ENCODE measurements around the gene PAM16. TPM values are rescaled to one million over a fixed set of nuclear protein-coding genes. Genes with fewer than 3 reads are reported as not detected.

The PAM16 gene
- total RNA-seq, 6 donors from 2014 or later, result 45.5 to 71.8 (median 62.6) TPM

DNA sequence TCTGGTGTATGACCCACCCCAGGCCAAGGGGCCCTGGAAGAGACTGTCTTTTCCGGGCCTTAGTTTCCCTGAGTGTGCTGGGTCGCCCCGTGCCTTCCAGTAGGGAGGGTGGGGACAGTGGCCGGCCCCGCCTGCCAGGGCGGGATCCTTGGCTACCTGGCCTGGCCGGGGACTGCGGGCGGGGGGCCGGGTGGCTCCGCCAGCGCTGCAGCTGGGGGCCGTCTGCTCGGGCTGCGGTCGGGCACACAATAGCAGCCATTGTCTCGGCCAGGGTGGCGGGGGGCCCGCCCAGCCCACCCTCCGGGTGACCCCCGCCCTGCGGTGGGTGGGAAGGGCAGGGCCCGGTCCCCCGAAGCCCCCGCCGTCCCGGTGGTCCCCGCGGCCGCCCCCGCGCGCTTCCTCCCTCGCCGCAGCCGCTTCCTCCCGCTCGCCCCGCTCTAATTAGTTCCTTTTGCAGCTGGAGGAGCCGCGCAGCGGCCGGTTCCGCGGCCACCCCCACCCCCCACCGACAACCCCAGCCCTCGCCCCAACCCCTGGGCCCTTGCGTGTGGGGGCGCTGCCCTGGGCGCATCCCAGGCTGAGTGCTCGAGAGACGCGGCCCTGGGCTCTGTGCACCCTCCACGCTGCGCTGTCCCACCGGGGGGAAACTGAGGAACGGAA is 23.6 kb downstream of the PAM16 start:
- H3K9me3 ChIP-seq, result no peaks in the 10 kb centered on the region
- no peak for TF ChIP-seq EP300 (IDR thresholded peaks at IDR 0.05)
- TF ChIP-seq POLR2A (IDR thresholded peaks at IDR 0.05), result no peak
- no peak for TF ChIP-seq POLR2AphosphoS5 (IDR thresholded peaks at IDR 0.05)
- no peak for TF ChIP-seq CTCF (IDR thresholded peaks at IDR 0.05)
- 7% methylated on average over 13 of the region's 57 CpGs; no CpG with 5 or more reads in 1 of the 2 donors for WGBS, 2 donors
- peak overlapping the region in 3 of 4 donors; percentile 40 to 46 (median 46) for H3K4me3 ChIP-seq
- DNase-seq (peak in 1 of 2 donors; percentile 87), ATAC-seq (ENCODE audit: low FRiP score in 2 of 2) (peak in 1 of 2 donors; percentile 1)
- H3K27ac ChIP-seq, result peak overlapping the region; percentile 75 to 96 (median 90)
- H3K27me3 ChIP-seq, result no peaks in the 10 kb centered on the region
- peaks cover 0 to 5% (median 4%) of the 10 kb centered on the region in 4 donors for H3K36me3 ChIP-seq
- peaks cover 79 to 83% (median 81%) of the 10 kb centered on the region in 4 donors for H3K4me1 ChIP-seq

DNA sequence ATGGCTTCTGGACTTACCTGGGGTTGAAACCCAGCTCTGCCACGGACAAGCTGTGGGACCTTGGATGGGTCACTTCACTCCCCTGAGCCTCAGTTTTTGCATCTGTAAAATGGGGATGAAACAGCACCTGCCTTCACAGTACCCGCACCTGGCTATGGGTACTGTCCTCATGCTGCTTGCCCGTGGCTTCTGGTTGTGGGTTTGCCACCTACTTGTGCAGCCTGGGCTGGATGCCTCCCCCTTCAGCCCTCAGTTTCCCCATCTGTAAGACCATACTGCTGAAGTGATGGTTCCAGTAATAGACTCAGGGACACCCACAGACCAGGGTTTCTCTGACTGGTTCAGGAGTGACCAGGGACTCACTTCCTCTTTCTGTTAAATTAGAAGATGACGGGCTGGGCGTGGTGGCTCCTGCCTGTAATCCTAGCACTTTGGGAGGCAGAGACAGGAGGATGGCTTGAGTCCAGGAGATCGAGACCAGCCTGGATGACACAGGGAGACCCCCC is 25.8 kb downstream of the PAM16 start:
- Histone ChIP-seq H3K27me3 (no peaks in the 10 kb centered on the region), H3K4me3 (no peak overlapping the region), H3K9me3 (no peaks in the 10 kb centered on the region), H3K36me3 (no peaks in the 10 kb centered on the region), H3K27ac (peak overlapping the region; percentile 80 to 96 (median 92)), H3K4me1 (peaks cover 86 to 98% (median 93%) of the 10 kb centered on the region in 4 donors)
- no peak for TF ChIP-seq POLR2AphosphoS5 (IDR thresholded peaks at IDR 0.05)
- no peak for TF ChIP-seq EP300 (IDR thresholded peaks at IDR 0.05)
- TF ChIP-seq POLR2A (IDR thresholded peaks at IDR 0.05), result no peak
- no peak for TF ChIP-seq CTCF (IDR thresholded peaks at IDR 0.05)
- ATAC-seq (ENCODE audit: low FRiP score in 2 of 2) (no peak), DNase-seq (no peak)
- 47 to 71% methylated on average over 3 to 6 of the region's 6 CpGs for WGBS, 2 donors

DNA sequence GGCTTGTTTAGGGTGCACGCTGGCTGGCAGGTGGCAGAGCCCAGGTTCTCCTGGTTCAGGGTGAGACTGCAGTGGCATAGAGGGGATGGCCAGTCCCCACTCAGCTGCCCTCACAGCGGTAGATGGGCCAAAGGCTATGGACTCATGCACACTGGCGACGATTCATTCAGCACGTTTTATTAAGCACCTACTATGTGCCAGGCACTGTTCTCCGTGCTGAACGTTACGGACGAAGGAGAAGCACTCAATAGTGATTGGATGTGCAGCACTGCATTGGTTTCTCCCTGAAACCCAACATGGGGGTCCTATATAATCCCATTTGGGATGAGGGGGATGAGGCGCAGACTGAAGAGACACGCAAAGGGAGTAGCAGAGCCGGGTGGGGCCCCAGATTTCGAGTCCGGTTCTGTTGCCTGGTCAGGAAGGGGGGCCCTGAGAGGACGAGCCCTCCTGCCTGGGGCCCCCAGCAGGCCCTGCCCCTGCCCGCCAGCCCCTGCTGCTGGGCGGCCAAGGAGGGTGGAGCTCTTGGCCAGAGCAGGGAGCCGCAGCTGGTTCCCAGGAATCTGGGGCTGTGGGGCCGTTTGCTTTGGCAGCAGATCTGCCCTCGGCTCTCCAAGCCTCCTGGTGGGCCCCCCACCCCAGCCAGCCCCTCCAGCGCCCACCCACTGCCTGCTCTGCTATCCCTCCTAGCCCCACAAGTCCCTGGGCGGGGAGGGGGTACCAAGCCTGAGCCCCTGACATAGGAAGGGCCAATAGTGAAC is 26.4 kb downstream of the PAM16 start:
- WGBS, 2 donors, result 69 to 76% methylated on average over 13 to 22 of the region's 22 CpGs
- Histone ChIP-seq H3K27me3 (no peaks in the 10 kb centered on the region), H3K4me1 (peaks cover 86 to 98% (median 93%) of the 10 kb centered on the region in 4 donors), H3K27ac (peak overlapping the region; percentile 80 to 96 (median 92)), H3K9me3 (no peaks in the 10 kb centered on the region), H3K36me3 (no peaks in the 10 kb centered on the region), H3K4me3 (peak overlapping the region in 1 of 4 donors; percentile 8)
- no peak for TF ChIP-seq POLR2A (IDR thresholded peaks at IDR 0.05)
- no peak for TF ChIP-seq EP300 (IDR thresholded peaks at IDR 0.05)
- TF ChIP-seq POLR2AphosphoS5 (IDR thresholded peaks at IDR 0.05), result no peak
- no peak for TF ChIP-seq CTCF (IDR thresholded peaks at IDR 0.05)
- DNase-seq, result no peak
- no peak for ATAC-seq (ENCODE audit: low FRiP score in 2 of 2)

DNA sequence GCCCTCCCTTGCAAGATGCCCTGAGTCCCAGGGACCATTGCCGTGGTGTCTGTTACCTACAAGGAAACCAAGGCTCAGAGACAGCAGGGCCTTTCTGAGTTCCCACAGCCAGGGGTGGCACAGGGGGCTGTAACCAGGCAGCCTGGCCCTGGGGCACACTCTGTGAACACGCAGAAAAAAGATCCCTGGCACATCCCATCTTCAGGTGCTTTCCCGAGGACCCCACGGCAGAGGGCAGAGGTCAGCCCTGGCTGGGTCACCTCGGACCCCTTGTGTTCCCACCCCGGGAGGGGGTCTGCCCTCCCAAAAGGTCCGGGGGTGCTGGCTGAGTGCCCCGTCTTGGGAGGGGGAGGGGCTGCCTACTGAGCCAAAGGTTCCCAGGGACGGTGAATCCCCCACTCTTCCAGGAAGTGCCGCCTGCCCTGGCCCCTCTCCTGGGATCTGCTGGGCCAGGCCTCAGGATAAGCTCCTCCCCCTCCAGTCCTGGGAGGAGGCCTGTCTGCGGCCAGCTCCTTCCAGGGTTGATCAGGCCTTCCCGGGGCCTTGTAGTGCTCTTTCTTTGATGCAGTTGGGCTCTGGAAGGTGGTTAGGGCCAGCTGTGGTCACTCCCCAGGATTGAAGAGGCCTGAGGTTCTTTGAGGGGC is 27.2 kb downstream of the PAM16 start:
- H3K4me3 ChIP-seq, result peak overlapping the region in 1 of 4 donors; percentile 25
- DNase-seq, result peak in 1 of 2 donors; percentile 81
- peaks cover 86 to 98% (median 93%) of the 10 kb centered on the region in 4 donors for H3K4me1 ChIP-seq
- H3K27me3 ChIP-seq, result no peaks in the 10 kb centered on the region
- 55 to 60% methylated on average over 2 to 5 of the region's 12 CpGs for WGBS, 2 donors
- TF ChIP-seq CTCF (IDR thresholded peaks at IDR 0.05) (no peak), POLR2AphosphoS5 (IDR thresholded peaks at IDR 0.05) (no peak), EP300 (IDR thresholded peaks at IDR 0.05) (no peak), POLR2A (IDR thresholded peaks at IDR 0.05) (no peak)
- ATAC-seq (ENCODE audit: low FRiP score in 2 of 2), result peak; percentile 63 to 64
- H3K36me3 ChIP-seq, result no peaks in the 10 kb centered on the region
- no peaks in the 10 kb centered on the region for H3K9me3 ChIP-seq
- H3K27ac ChIP-seq, result peak overlapping the region; percentile 80 to 96 (median 92)
